Right lobe of liver (tissue), 6 donors: ENCODE data around the gene RASAL3. TPM values are rescaled to one million over a fixed set of nuclear protein-coding genes. Genes with fewer than 3 reads are reported as not detected.

Experiments
- ATAC-seq, 4 donors: fragments of 200-7000 bp; cut with Tn5 transposase; one replicate each; pipeline ENCODE4 v1.9.1; 2020; ENCODE audit warnings: mild to moderate bottlenecking in 4 of 4, moderate library complexity in 4 of 4
- DNase-seq, 3 donors: peaks; one replicate each; pipeline ENCODE4 v3.0.0-alpha.2; 2020
- H3K27ac ChIP-seq, 3 donors: fragments of 200-600 bp; one replicate each; pipeline ENCODE4 v1.8.0; 2022
- H3K27me3 ChIP-seq, 2 donors: fragments of 200-600 bp; one replicate each; pipeline ENCODE4 v1.8.0; 2022
- H3K36me3 ChIP-seq, 4 donors: fragments of 200-600 bp; sonication (generic) in 1 of 4; one replicate each; pipeline versions ENCODE4 v1.5.1 to v1.8.0; 2017 to 2022; ENCODE audit warnings: control low read depth in 1 of 4
- H3K4me1 ChIP-seq, 4 donors: fragments of 200-600 bp; sonication (generic) in 1 of 4; one replicate each; pipeline versions ENCODE4 v1.5.1 to v1.8.0; 2017 to 2022; ENCODE audit warnings: control low read depth in 1 of 4
- H3K4me3 ChIP-seq, 3 donors: fragments of 200-600 bp; one replicate each; pipeline ENCODE4 v1.8.0; 2022
- H3K9me3 ChIP-seq, 4 donors: fragments of 200-600 bp; sonication (generic) in 1 of 4; one replicate each; pipeline versions ENCODE4 v1.5.1 to v1.8.0; 2017 to 2022; ENCODE audit warnings: control low read depth in 1 of 4
- POLR2A ChIP-seq: fragments of 450-650 bp; IDR thresholded peaks from one replicate; pipeline ENCODE4 v1.6.1; 2017; ENCODE audit warnings: antibody characterized with exemption, mild to moderate bottlenecking
- WGBS: methylation state at CpG from one replicate; pipeline ENCODE4 v1.1.6; 2018; ENCODE audit warnings: low coverage, low lambda C conversion rate; ENCODE audit not compliant: insufficient coverage; ENCODE audit errors: missing lambda C conversion rate; 5-methylcytosine and 5-hydroxymethylcytosine counted together
- intact Hi-C, 2 donors: fragments of 100-400 bp; cut with DNase I; formaldehyde crosslinking; loops; one replicate each; pipeline versions ENCODE4 v1.11.2 to v1.14.1; 2022
- total RNA-seq, 6 experiments: library from RNA; depleted of rRNA in 2 of 6; stranded (reverse); fragments of >200 nt in 2 of 6; fragmentation: NEBNext Ultra II Directional in 3 of 6; extraction: Animal tissue kit (Norgen Biotek cat#: 25700) in 3 of 6; gene quantifications; one replicate each; pipeline versions ENCODE4 v1.1.0 to v1.2.4, GENCODE V29; 2016 to 2023
- TF ChIP-seq, protein P1 (sequence below), 4 donors: fragments of 200-600 bp in 3 of 4; fragments of 450-650 bp in 1 of 4; IDR thresholded peaks; one replicate each; pipeline versions ENCODE4 v1.5.1 to v1.8.0; 2016 to 2022; ENCODE audit warnings: antibody characterized with exemption in 4 of 4, mild to moderate bottlenecking in 2 of 4
- donor health status: DM: no; HTN: yes; CAD: no.
- donor health status: DM: no; HTN: no; CAD: no.
- donor health status: DM: no; HTN: no; CAD: no.
- donor health status: DM: no; HTN: yes; CAD: no.
- donor health status: DM: no; HTN: yes; CAD: no.

Gene RASAL3
- total RNA-seq, 6 experiments from 2014 or later, result 0.75 to 1.9 (median 1.1) TPM

DNA sequence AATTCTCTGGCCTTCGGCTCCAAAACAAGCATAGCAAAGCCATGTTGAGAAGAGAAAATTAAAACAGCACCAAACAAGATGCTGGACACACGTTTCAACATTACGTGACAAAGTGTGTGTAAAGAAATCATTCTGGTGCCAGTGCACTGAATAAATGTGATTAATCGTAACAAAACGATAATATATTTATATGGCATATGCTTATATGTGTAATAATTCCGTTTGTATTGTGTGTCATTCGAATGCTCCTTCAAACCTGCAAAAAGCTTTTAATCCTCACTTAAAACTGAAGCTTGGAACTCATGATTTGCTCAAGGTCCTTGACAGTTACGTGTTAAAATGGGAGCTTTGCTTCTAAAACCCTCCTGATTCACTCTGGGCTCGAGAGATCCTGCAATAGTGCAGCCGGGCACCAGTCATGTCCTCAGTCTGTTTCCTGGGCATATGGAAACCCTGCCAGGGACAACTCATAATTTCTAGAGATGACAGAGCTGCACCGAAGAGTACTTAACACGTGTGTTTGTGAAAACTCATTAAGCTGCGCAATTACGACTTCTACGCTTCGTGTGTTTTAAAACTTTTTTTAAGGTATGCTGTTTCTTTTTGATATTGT lies 44.8 kb downstream of the RASAL3 start:
- Histone ChIP-seq H3K36me3 (peaks cover 0 to 20% (median 2%) of the 10 kb centered on the region in 4 donors), H3K27me3 (no peaks in the 10 kb centered on the region), H3K27ac (peak overlapping the region in 1 of 3 donors; percentile 34), H3K9me3 (no peaks in the 10 kb centered on the region), H3K4me1 (peaks cover 0 to 44% (median 17%) of the 10 kb centered on the region in 4 donors), H3K4me3 (peak overlapping the region; percentile 34 to 100 (median 100))
- TF ChIP-seq, protein P1, sequence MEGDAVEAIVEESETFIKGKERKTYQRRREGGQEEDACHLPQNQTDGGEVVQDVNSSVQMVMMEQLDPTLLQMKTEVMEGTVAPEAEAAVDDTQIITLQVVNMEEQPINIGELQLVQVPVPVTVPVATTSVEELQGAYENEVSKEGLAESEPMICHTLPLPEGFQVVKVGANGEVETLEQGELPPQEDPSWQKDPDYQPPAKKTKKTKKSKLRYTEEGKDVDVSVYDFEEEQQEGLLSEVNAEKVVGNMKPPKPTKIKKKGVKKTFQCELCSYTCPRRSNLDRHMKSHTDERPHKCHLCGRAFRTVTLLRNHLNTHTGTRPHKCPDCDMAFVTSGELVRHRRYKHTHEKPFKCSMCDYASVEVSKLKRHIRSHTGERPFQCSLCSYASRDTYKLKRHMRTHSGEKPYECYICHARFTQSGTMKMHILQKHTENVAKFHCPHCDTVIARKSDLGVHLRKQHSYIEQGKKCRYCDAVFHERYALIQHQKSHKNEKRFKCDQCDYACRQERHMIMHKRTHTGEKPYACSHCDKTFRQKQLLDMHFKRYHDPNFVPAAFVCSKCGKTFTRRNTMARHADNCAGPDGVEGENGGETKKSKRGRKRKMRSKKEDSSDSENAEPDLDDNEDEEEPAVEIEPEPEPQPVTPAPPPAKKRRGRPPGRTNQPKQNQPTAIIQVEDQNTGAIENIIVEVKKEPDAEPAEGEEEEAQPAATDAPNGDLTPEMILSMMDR (IDR thresholded peaks at IDR 0.05), result peak in 1 of 4 donors; percentile 2
- no peak for TF ChIP-seq POLR2A
- DNase-seq (no peak), ATAC-seq (no peak)
- WGBS, result 30% methylated on average over 16 of the region's 16 CpGs
- intact Hi-C loops, result no loop called here

DNA sequence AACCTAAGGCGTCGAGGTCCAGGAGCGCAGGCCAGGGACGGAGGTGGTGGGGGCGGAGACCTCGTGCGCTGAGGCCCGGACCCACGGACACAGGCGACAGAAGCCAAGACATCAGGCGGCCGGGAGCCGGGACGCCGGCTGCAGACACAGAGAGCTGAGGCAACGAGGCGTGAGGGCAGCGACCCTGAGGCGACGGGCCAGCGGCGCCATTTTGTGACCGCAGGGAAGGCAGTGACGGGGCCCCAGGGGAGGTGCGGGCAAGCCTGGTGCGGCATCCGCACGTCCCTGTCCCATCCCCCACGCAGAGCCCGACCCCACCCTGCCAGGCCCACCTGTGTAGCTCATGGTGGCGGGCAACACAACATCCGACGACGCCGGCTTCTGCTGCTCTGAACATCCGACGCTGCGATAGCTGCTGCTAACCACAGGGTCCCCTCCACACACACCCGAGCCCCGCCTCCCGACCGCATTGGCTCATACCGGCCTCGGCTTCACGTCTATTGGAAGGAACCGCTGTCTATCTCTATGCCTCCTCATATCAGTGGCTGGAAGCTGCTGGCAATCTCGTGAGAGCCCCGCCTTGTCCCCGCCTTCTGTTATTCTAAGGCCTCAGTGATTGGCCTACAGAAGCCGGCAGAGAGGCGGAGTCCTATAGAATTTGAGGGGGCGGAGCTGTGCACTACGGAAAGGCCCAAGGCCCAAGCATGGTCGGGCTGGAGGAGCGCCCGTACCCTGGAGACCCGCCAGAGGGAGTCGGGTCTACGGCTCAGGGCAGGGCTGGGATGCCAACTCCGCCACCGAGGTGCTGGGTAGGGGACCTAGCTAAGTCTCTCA lies 45.5 kb downstream of the RASAL3 start, which contains the start of gene AKAP8L:
Gene AKAP8L (minus strand): TSS at position 410 of the 834 bp plus-strand sequence. CDS start 65 bp downstream, at position 345.
- peak; percentile 90 to 95 (median 92) for ATAC-seq

DNA sequence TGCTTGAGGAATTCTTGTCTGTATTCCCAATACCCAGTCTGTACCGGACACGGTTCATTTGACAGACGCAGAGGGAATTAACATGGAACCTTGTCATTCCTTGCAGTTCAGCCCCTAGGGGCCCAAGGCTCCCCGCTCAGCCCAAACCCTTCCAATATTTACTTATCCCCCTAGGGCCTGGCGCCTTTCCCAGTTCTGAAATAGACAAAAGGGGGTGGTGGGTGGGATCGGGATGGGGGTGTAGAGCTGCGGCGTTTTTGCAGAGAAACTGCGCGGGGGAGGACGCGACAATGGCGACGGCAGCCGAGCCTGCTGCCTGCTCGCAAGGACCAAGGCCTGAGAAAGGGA lies 46.1 kb downstream of the RASAL3 start:
- peaks cover 0 to 7% (median 0%) of the 10 kb centered on the region in 4 donors for H3K36me3 ChIP-seq
- DNase-seq (peak in 1 of 3 donors; percentile 52), ATAC-seq (no peak)
- H3K4me3 ChIP-seq, result peak overlapping the region; percentile 99 to 100 (median 100)
- peak overlapping the region; percentile 67 to 80 (median 78) for H3K27ac ChIP-seq
- H3K9me3 ChIP-seq, result no peaks in the 10 kb centered on the region
- H3K4me1 ChIP-seq, result peaks cover 0 to 57% (median 19%) of the 10 kb centered on the region in 4 donors
- no peak for TF ChIP-seq POLR2A
- TF ChIP-seq, protein P1 (IDR thresholded peaks at IDR 0.05), result no peak
- intact Hi-C loops, result no loop called here
- under 1% methylated on average over 15 of the region's 16 CpGs for WGBS
- no peaks in the 10 kb centered on the region for H3K27me3 ChIP-seq

More for the DNA sequence above, 45.5 kb downstream of the RASAL3 start, which contains the start of gene AKAP8L:
- H3K4me1 ChIP-seq, result peaks cover 0 to 51% (median 17%) of the 10 kb centered on the region in 4 donors
- peak within 1 kb of the TSS; percentile 99 to 100 (median 100) for H3K4me3 ChIP-seq
- TF ChIP-seq, protein P1 (IDR thresholded peaks at IDR 0.05), result peak; percentile 51 to 74 (median 54)
- peak; percentile 92 for TF ChIP-seq POLR2A
- no peaks in the 10 kb centered on the region for H3K27me3 ChIP-seq
- H3K9me3 ChIP-seq, result no peaks in the 10 kb centered on the region
- WGBS, result 0% methylated on average over 42 of the region's 61 CpGs
- intact Hi-C loops, result no loop called here
- peak within 1 kb of the TSS; percentile 67 to 80 (median 78) for H3K27ac ChIP-seq
- DNase-seq, result peak; percentile 98 to 99 (median 98)
- peaks cover 0 to 13% (median 2%) of the 10 kb centered on the region in 4 donors for H3K36me3 ChIP-seq

DNA sequence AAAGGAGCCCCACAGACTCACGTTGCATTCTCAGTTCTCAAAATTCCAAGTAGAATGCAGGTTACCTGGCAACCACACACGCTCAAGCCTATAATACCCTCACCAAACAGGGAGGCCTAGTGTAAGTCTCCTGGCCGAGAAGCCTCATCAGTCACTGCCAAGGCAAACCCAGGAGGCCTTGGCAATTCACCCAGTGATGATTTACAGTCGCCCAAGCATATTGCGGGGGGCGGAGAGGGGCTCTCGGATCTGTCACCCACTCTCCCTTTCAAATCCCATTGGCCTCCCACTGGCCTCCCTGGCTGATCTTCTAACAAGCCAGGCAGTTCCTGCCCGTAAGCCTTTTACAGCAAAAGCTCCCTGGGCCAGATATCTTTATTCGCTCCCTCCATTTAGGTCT lies 46.6 kb downstream of the RASAL3 start:
- DNase-seq (peak in 2 of 3 donors; percentile 46 to 47), ATAC-seq (no peak)
- intact Hi-C loops, result no loop called here
- TF ChIP-seq, protein P1 (IDR thresholded peaks at IDR 0.05), result no peak
- TF ChIP-seq POLR2A, result no peak
- WGBS, result 11% methylated on average over 6 of the region's 9 CpGs
- H3K27ac ChIP-seq, result peak overlapping the region in 1 of 3 donors; percentile 78
- H3K9me3 ChIP-seq, result no peaks in the 10 kb centered on the region
- peak overlapping the region; percentile 99 to 100 (median 100) for H3K4me3 ChIP-seq
- peaks cover 0 to 2% (median 0%) of the 10 kb centered on the region in 4 donors for H3K36me3 ChIP-seq
- no peaks in the 10 kb centered on the region for H3K27me3 ChIP-seq
- H3K4me1 ChIP-seq, result peaks cover 0 to 60% (median 20%) of the 10 kb centered on the region in 4 donors
